ENCODE results near the gene CRACDL.

DNA sequence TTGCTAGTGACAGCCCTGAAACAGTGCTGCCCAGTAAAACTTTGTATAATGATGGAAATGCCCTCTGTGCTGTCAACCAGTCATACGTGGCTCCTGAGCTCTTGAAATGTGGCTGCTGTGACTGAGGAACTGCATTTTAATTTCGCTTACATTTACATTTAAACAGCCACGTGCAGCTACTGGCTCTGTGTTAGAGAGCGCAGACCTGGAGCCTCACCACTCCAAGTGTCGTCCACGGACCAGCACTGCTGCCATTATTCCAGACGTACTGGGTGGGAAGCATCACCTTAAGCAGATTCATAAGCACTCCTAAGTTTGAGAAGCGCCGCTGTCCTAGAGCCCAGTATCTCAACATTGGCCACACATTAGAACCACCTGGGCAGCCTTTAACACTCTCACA, 128.1 kb downstream of the CRACDL start:
- TF ChIP-seq, protein P1, sequence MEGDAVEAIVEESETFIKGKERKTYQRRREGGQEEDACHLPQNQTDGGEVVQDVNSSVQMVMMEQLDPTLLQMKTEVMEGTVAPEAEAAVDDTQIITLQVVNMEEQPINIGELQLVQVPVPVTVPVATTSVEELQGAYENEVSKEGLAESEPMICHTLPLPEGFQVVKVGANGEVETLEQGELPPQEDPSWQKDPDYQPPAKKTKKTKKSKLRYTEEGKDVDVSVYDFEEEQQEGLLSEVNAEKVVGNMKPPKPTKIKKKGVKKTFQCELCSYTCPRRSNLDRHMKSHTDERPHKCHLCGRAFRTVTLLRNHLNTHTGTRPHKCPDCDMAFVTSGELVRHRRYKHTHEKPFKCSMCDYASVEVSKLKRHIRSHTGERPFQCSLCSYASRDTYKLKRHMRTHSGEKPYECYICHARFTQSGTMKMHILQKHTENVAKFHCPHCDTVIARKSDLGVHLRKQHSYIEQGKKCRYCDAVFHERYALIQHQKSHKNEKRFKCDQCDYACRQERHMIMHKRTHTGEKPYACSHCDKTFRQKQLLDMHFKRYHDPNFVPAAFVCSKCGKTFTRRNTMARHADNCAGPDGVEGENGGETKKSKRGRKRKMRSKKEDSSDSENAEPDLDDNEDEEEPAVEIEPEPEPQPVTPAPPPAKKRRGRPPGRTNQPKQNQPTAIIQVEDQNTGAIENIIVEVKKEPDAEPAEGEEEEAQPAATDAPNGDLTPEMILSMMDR (IDR thresholded peaks at IDR 0.05), result no peak
- TF ChIP-seq EP300 (IDR thresholded peaks at IDR 0.05) (no peak), POLR2A (IDR thresholded peaks at IDR 0.05) (no peak)
